Suprapubic skin (tissue), 3 donors: ENCODE data around the gene RYR1.

Source experiments
- POLR2A ChIP-seq, 2 donors: fragments of 450-650 bp; IDR thresholded peaks; one replicate each; pipeline ENCODE4 v1.6.1; 2017; ENCODE audit warnings: antibody characterized with exemption in 2 of 2, mild to moderate bottlenecking in 2 of 2, moderate library complexity in 2 of 2
- TF ChIP-seq, protein P1 (sequence below), 2 donors: fragments of 200-600 bp in 1 of 2; fragments of 450-650 bp in 1 of 2; sonication (generic) in 1 of 2; IDR thresholded peaks; one replicate each; pipeline ENCODE4 v1.5.1; 2016 to 2019; ENCODE audit warnings: antibody characterized with exemption in 2 of 2, mild to moderate bottlenecking in 1 of 2, moderate library complexity in 1 of 2

DNA sequence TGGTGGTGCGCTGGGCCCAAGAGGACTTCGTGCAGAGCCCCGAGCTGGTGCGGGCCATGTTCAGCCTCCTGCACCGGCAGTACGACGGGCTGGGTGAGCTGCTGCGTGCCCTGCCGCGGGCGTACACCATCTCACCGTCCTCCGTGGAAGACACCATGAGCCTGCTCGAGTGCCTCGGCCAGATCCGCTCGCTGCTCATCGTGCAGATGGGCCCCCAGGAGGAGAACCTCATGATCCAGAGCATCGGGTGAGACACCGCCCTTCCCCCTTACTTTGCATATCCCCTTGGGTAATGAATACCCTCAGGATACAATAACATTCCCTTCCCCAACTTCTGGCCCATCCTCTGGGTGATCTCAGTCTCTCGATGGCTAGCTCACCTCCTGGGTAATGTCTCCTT lies 60.9 kb downstream of the RYR1 start:
- TF ChIP-seq, protein P1, sequence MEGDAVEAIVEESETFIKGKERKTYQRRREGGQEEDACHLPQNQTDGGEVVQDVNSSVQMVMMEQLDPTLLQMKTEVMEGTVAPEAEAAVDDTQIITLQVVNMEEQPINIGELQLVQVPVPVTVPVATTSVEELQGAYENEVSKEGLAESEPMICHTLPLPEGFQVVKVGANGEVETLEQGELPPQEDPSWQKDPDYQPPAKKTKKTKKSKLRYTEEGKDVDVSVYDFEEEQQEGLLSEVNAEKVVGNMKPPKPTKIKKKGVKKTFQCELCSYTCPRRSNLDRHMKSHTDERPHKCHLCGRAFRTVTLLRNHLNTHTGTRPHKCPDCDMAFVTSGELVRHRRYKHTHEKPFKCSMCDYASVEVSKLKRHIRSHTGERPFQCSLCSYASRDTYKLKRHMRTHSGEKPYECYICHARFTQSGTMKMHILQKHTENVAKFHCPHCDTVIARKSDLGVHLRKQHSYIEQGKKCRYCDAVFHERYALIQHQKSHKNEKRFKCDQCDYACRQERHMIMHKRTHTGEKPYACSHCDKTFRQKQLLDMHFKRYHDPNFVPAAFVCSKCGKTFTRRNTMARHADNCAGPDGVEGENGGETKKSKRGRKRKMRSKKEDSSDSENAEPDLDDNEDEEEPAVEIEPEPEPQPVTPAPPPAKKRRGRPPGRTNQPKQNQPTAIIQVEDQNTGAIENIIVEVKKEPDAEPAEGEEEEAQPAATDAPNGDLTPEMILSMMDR (IDR thresholded peaks at IDR 0.05): no peak
- TF ChIP-seq POLR2A (IDR thresholded peaks at IDR 0.05): no peak
